ENCODE measurements around the gene APOB.

Gene APOB

DNA sequence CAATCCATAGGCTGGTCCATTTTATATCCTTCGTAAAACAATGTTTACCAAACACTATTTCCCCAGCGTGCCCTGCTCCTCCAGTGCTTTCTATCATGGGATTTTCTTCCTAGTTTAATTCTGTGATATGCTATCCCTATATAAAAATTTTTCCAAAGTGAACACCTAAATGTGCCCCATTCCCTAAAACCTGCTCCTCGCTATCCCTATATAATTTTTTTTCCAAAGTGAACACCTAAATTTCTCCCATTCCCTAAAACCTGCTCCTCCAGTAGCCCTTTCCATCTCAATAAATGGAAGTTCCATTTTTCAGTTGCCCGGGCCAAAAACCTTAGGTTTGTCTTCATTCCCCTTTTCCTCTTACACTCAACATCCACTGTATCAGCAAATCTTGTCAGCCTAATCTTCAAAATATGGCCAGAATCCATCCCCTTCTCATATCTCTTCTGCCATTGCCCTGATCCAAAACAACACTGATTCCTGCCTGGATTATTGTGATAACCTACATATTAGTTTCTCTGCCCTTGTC is 26.1 kb downstream of the APOB start:
- DNase-seq (ENCODE audit: low read depth in 2 of 2): no peak

DNA sequence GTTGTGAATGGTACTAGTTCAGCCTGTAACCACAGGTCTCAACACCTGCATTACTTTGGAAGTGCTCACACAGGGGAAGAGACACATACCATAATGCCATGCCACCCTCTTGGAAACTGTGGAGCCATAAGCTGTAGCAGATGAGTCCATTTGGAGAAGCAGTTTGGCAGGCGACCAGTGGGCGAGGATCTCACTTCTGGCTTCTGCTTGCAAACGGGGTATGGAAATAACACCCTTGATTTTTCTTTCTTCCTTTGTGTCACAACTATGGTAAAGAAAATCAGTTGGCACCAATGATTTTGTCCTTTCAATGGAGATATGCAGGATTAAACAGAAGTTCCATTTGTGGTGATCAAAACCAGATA is 28.6 kb downstream of the APOB start:
- no peak for DNase-seq (ENCODE audit: low read depth in 2 of 2)

DNA sequence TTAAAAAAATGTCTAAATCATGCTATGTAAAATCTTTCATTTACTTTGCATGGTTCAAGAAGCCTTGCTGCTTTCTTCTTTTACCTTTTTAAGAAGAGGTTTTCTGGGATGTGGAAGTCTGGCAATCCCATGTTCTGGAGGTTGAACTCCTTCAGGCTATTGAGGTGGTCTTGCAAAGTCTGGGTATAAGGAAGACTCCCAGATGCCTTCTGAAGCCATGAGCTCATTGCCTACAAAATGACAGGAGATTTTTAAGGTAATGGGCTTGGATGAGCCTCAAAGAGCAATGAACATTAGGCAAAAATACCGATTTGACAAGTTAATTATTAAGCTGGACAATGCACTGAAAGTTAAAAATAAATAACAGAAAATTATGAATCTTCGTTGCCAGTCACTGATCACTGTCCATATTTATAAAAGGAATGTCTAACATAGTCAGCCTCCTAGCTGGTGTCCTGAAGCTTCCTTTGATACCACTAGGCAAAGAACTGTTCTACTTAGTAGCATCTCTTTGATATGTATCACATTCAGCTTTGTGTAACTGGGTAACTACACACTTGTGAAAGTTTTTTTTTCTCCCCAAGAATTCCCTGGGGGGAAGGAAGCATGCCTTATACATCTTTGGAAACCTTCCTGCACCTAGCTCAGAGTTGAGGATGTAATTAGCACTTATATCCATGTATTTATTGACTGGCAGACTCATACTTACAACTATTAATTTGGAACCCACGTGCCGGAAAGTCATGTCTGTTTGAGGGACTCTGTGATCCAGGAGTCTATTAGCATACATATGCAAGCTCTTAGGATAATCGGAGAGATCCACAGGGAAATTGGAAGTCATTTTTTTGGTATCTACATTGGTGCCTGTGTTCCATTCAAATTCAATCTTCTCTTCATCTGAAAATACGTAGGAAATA is 29.3 kb downstream of the APOB start:
- no peak for DNase-seq (ENCODE audit: low read depth in 2 of 2)

DNA sequence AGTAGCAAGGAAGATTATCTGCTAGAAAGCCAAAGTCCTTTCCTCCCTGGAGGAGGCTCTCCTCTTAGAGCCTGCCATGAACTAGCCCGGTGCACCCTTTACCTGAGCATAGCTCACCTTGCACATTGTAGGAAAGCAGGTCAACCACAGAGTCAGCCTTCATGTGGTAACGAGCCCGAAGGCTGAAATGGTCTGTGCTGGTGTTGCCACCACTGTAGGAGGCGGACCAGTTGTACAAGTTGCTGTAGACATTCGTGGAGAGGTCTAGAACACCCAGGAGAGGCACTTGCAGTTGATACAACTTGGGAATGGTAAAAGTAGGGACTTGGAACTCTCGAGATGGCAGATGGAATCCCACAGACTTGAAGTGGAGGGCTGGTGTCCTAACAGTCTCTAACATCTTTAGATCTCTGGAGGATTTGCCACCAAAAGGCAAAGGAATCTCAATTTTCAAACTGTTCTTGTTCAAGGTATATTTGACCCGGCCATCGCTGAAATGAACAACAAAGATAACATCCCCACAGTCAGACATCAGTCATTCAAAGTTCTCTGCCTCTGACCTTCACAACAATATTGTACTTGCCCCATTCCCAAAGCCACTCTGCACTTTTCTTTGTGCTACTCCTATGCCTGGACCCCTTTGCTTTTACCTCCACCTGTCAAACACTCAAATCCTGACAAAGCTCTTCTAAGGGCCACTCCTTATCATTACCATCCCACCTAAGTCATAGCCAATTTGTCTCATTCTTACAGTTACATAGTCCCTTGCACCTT is 30.6 kb downstream of the APOB start:
- no peak for DNase-seq (ENCODE audit: low read depth in 2 of 2)

DNA sequence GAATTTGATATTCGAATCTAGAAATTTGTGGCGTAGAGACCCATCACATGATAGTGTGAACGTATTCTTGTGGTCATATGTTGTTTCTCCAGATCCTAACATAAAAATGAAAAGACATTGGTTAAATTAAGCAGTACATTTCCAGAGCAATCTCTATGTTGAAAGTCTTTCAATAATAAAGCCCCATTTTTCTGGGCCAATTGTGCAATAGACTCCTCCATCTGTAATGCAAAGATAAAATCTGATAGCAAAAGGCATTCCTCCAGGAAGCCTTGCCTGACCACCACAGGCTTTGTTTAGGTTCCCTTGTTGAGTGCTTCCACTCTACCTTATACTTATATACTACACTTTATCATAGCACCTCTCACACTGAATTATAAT is 31.3 kb downstream of the APOB start:
- no peak for DNase-seq (ENCODE audit: low read depth in 2 of 2)

DNA sequence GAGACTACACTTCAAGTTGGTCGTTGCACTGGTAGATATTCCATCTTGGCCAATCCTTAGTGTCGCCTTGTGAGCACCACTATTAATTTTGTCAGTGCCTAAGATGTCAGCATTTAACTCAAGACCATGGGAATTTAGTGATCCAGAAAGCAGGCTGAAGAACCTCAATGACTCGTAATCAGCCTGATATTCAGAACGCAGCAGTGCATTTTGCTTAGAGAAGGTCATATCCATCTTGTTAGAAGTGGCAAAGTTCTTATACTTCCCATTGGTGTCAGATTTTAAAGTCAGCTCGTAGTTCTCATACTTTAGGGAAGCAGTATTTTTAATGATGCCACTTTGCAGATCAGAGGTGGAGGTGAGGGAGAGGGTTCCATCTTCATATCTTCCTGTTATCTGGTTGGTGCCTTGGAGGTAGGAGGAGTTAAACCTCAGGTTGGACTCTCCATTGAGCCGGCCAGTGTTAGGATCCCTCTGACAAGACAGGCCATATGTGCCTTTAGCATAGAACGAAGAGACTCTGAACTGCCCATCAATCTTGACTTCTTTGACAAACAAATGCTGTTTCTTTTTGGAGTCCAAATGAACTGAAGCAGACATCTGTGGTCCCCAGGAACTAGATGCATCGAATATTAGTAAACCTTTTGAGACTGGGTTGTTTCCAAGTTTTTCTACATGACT is 31.9 kb downstream of the APOB start:
- DNase-seq (ENCODE audit: low read depth in 2 of 2): no peak

DNA sequence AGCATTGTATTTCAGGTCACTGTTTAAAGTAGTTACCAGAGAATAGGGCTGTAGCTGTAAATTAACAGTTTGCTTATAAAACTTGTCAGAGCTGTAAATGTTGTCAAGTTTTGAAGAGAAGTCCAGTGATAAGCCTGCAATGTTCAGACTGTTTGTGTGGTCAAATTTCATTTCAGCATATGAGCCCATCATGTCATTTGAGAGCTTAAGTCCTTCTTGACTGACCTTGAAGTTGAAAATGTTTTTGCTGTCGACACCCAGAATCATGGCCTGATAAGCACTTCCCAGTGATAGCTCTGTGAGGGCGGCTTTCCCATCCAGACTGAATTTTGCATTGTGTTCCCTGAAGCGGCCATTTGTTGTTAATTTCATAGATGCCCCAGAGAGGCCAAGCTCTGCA is 32.4 kb downstream of the APOB start:
- no peak for DNase-seq (ENCODE audit: low read depth in 2 of 2)

DNA sequence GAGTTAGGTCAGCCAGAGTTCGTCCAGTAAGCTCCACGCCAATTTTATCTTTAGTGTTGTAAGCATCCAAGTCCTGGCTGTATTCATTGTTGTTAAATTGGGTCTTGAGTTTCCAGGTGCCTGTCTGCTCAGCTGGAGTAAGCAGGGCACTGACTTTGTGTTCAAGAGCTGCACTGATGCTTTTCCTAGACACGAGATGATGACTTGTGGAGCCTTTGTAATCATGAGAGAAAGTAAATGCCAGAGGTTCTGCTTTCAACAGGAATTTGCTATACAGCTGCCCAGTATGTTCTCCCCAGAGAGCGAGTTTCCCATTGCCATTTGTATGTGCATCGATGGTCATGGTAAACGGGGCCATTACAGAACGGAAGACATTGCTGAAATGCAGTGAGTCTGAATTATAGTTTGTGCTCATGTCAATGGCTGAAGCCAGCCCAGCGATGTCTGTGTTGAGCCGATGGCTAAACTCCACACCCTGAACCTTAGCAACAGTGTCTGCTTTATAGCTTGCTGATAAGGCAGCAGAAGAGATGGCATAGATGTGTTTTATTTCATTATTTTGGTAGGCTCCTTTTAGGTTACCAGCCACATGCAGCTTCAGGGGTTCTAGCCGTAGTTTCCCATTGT is 32.9 kb downstream of the APOB start:
- no peak for DNase-seq (ENCODE audit: low read depth in 2 of 2)

DNA sequence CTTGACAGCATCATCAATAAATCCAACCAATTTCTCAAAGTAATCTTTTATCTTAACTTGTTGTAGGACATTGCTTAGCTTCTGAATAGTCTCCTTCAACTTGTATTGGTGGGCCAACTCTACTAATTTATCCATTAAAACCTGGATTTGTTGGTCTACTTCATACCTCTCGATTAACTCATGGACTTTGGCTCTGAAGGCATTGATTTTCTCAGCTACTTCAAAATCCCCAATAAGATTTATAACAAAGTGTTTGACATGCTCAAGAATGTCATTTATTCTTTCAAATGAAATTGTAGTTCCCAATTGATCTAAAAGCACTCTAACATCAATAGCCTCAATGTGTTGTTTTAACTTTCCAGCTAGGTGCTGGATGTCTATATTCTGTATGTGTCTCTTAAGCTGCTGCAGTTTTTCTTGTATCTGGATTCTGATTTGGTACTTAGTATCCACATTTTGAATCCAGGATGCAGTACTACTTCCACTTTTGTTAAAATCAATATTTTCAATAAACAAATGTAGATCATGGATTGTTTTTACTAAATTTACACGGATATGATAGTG is 34.1 kb downstream of the APOB start:
- DNase-seq (ENCODE audit: low read depth in 2 of 2): no peak

DNA sequence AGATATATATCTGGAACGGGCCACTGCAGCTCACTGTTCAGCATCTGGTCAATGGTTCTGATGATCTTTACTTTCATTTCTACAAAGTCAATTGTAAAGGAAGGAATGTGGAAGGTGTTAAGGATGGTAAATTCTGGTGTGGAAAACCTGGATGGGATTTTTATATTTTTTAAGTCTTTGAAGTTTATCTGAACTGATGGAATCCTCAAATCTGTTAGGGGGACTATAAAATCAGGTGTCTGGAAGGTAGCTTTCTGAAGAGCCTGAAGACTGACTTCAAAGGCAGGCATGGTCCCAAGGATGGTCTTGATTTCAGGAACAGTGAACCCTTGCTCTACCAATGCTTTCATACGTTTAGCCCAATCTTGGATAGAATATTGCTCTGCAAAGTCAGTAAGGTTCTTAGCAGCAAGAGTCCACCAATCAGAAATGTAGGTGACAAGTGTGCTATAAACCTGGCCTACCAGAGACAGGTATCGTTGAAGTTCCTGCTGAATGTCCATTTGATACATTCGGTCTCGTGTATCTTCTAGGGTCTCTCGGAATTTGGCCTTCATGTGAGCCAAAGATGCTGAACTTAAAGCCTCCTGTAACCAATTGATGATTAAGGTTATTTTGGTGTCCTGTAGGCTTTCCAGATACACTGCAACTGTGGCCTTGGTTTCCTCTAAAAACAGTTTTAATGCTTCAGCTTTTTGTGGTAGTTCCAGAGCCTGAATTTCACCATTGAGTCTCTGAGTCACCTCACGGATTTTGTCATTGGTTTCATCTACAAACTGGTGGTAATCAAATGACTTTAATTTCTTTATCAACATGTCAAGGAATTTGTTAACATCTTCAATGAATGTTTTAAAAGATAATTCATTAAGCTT is 34.8 kb downstream of the APOB start:
- DNase-seq (ENCODE audit: low read depth in 2 of 2): no peak

DNA sequence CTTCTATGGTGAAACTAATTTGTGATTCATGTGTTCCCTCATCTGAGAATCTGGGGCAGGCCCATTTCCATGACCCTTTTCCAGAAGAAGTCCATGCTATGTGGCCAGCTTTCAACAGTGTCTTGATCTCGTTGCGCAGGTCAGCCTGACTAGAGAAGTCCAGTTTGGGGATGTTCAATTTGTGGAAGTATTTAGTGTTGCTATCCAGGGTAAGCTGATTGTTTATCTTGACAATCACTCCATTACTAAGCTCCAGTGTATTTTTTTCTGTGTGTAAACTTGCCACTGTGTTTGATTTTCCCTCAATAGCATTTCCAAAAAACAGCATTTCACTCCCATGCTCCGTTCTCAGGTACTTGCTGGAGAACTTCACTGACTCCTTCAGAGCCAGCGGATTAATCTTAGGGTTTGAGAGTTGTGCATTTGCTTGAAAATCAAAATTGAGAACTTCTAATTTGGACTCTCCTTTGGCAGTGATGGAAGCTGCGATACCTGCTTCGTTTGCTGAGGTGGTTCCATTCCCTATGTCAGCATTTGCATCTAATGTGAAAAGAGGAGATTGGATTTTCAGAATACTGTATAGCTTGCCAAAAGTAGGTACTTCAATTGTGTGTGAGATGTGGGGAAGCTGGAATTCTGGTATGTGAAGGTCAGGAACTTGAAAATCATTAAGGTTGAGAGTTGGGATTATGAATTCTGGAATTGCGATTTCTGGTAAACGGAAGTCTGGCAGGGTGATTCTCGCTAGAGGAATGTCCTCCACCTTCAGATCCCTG is 35.7 kb downstream of the APOB start:
- no peak for DNase-seq (ENCODE audit: low read depth in 2 of 2)

DNA sequence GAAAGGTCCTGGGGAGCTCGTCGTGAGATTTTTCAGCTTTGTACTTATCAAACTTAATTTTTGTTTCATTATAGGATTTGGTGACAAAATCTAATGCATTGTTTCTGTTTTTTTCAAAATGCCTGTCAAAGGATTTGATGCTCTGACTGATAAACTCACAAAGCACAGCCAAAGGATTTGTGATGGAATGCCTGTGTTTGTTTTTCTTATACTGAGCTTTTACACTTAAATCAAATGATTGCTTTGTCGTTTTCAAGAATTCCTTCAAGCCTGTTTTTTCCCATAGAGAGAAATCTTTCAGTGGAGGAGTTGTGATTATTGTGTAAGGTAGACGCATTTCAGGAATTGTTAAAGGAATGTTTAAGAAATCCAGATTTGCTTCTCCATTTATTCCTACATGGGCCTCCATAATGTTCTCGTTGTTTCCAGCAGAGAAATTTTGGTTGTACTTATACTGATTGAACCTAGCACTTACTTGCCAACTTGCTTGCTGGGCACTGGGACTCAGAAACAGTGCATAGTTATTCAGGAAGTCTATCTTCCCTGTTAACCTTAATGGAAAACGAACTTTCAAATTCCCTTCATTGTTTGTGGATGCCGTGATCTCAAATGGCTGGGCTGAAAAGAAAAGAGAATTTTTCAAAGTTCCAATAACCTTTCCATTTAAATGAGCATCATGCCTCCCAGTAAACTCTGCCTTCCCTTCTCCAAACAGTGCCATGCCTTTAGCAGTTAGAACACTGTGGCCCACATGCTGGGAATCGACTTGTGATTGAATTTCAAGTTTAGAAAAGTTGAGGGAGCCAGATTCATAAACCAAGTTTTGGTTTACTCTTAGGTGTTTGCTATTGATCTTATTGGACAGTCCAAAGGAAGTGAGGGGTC is 36.5 kb downstream of the APOB start:
- DNase-seq (ENCODE audit: low read depth in 2 of 2): no peak

DNA sequence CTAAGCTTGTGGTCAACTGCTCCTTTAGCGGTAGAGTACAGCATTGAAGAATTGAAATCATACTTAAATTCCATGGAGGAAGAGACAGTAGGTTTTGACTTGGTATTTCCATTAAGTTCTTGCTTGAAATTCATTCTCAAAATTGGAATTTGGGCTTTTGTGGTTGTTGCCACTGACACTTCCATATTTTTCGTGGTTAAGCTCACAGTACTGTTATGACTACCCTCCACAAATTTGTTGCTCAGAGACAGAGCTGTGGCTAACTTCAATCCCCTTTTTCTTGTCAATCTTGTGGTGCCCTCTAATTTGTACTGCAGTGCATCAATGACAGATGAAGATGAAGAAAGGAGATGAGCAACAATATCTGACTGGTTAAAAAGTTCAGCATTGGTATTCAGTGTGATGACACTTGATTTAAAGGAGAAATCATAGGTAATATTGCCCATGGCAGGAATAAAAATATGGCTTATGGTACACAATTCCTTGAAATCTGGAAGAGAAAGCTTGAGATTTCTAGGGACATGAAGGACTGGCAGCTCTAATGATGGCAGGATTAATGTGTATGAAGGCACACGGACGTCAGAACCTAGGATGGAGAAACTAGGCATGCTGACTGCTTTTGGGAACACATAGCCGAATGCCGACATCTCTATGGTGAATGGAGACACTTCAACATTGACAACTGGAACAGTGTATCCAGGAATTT is 37.3 kb downstream of the APOB start:
- no peak for DNase-seq (ENCODE audit: low read depth in 2 of 2)

DNA sequence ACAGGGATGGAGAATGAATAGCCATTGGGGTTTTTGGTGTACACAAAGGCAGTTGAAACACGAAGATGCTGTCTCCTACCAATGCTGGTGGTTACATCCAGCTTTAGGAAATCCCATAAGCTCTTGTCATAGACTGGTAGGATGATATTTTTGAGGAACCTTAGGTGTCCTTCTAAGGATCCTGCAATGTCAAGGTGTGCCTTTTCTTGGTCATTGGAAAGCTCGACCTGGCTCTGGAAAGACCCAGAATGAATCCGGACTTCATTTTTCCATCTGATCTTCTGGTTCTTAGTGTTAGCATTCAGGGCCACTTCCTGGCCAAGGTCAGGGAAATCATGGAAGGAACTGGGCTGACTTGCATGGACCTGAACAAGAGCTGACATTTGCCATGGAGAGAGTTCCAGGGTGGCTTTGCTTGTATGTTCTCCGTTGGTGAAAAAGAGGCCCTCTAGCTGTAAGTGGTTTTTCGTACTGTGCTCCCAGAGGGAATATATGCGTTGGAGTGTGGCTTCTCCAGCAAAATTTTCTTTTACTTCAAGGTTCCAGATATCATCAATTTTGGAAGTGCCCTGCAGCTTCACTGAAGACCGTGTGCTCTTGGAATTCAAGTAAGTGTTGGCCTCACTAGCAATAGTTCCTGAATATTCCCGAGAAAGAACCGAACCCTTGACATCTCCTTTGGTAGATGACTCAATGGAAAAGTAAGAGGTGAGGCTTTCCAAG is 38.0 kb downstream of the APOB start:
- DNase-seq (ENCODE audit: low read depth in 2 of 2): no peak

DNA sequence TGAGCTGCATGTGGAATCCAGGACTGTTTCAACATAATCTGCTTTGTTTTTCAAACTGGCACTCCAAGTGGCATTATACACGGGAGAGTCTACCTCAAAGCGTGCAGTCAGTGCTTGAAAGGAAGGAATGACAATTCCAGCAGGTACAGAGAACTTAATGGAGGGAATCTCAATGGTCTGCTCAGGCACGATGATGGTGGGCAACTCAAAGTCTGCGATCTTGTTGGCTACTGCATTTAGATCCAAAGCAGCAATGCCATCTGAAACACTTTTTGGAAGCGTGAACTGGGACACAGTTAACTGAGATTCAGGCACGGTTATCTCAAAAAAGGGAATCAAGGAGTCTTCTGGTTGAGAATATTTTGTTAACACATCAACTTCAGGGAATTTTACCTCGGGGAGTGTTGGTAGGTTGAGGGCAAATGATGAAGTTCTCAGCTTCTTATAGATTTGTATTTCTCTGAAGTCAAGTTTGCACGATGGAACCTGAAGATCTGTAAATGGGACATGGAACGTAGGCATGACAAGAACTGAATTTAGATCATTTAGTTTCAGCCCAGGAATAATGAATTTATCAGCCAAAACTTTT is 38.7 kb downstream of the APOB start:
- DNase-seq (ENCODE audit: low read depth in 2 of 2): no peak

DNA sequence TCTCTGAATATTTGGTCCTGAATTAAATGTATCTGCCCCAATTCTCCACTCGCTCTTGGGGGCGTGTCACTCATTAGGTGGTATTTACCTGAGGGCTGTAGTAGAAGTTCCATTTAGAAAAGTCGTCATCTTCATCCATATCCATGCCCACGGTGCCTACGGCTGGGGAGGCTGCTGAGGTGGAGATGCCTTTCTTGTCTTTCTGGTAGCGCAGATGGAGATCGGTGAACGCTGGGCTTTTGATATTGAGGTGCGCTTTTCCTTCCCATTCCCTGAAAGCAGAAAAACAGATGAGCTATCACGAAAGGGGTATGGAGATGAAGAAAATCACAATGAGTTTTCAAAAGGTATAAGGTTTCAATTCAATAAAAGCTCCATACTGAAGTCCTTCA is 39.7 kb downstream of the APOB start:
- no peak for DNase-seq (ENCODE audit: low read depth in 2 of 2)

DNA sequence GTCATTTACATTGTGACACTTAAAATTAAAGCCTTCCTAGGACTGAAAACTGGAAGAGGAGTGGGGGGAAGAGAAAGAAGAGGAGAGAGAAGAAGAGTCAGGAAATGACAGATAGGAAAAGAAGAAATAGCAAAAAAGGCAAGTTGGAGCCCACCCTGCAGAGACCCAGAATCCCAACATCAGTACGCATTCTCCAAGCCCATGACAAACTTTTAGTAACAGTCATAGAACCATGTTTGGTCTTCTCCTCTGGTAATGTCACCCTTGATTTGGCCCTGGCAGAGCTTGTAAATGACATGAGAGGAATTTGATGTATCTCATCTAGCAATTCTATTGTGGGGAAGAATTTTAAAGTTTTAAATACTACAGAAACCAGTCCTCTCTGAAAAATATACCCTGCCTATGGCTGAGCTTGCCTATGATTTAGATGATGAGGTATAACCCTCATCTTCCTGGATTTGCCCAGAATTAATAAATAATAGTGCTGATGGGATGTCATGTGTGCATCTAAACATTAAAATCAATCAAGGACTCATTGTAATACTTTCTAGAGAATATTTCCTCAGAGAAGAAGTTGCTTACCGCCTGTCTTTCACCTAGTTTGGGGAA is 40.2 kb downstream of the APOB start:
- DNase-seq (ENCODE audit: low read depth in 2 of 2): no peak
